Parathyroid adenoma (tissue), 2 donors: Measurements from ENCODE around the gene LHFPL6.

Experiments
- H2AFZ ChIP-seq: fragments of 300-600 bp; sonication (generic); one replicate; pipeline ENCODE4 v1.7.0; 2017; ENCODE audit warnings: antibody characterized with exemption, mild to moderate bottlenecking
- H3K27ac ChIP-seq: fragments of 300-600 bp; sonication (generic); one replicate; pipeline ENCODE4 v1.7.0; 2017
- H3K27me3 ChIP-seq: fragments of 300-600 bp; sonication (generic); one replicate; pipeline ENCODE4 v1.7.0; 2017; ENCODE audit warnings: low read length; ENCODE audit not compliant: control insufficient read depth, insufficient read depth
- H3K36me3 ChIP-seq: fragments of 300-600 bp; sonication (generic); one replicate; pipeline ENCODE4 v1.7.0; 2017; ENCODE audit warnings: low read length; ENCODE audit not compliant: control insufficient read depth, insufficient read depth
- H3K4me1 ChIP-seq: fragments of 300-600 bp; sonication (generic); one replicate; pipeline ENCODE4 v1.7.0; 2017; ENCODE audit warnings: control low read depth
- H3K4me2 ChIP-seq: fragments of 300-600 bp; sonication (generic); one replicate; pipeline ENCODE4 v1.7.0; 2017; ENCODE audit warnings: low read length
- H3K4me3 ChIP-seq: fragments of 300-600 bp; sonication (generic); one replicate; pipeline ENCODE4 v1.7.0; 2017; ENCODE audit warnings: low read depth, low read length
- H3K79me2 ChIP-seq: fragments of 300-600 bp; sonication (generic); one replicate; pipeline ENCODE4 v1.7.0; 2017; ENCODE audit warnings: control low read depth
- H3K9ac ChIP-seq: fragments of 300-600 bp; sonication (generic); one replicate; pipeline ENCODE4 v1.7.0; 2017; ENCODE audit warnings: mild to moderate bottlenecking
- H3K9me3 ChIP-seq: fragments of 300-600 bp; sonication (generic); one replicate; pipeline ENCODE4 v1.7.0; 2017; ENCODE audit warnings: low read length; ENCODE audit not compliant: control insufficient read depth
- TF ChIP-seq, protein P1 (sequence below): fragments of 300-600 bp; sonication (generic); IDR thresholded peaks from one replicate; pipeline ENCODE4 v1.7.0; 2017; ENCODE audit warnings: antibody characterized with exemption, mild to moderate bottlenecking
- donor health status: primary hyperparathyroidism.

LHFPL6 gene

DNA sequence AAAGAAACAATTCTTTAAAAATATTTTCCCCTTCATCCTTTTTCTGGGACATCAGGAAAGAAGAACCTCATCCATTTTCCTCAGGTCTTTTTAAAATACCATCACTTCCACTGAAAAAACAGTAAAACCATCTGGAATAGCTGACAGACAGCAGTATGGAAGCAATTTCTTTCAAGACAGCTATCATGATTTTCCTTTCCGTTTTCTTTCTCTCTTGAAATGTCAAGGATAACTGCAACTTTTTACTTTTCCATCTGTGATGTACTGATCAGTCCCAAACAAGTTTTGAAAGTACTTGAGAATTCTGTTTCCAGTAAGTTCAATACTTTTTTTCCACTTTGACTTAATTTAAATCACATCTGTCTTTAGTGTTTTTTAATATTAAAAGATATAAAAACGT is 211.2 kb downstream of the LHFPL6 start:
- Histone ChIP-seq H3K27me3 (no peaks in the 10 kb centered on the region), H2AFZ (no peak overlapping the region), H3K79me2 (no peaks in the 10 kb centered on the region), H3K27ac (no peak overlapping the region), H3K9ac (no peak overlapping the region), H3K4me1 (no peaks in the 10 kb centered on the region), H3K36me3 (no peaks in the 10 kb centered on the region), H3K4me3 (no peak overlapping the region), H3K9me3 (no peaks in the 10 kb centered on the region), H3K4me2 (no peak overlapping the region)
- TF ChIP-seq, protein P1, sequence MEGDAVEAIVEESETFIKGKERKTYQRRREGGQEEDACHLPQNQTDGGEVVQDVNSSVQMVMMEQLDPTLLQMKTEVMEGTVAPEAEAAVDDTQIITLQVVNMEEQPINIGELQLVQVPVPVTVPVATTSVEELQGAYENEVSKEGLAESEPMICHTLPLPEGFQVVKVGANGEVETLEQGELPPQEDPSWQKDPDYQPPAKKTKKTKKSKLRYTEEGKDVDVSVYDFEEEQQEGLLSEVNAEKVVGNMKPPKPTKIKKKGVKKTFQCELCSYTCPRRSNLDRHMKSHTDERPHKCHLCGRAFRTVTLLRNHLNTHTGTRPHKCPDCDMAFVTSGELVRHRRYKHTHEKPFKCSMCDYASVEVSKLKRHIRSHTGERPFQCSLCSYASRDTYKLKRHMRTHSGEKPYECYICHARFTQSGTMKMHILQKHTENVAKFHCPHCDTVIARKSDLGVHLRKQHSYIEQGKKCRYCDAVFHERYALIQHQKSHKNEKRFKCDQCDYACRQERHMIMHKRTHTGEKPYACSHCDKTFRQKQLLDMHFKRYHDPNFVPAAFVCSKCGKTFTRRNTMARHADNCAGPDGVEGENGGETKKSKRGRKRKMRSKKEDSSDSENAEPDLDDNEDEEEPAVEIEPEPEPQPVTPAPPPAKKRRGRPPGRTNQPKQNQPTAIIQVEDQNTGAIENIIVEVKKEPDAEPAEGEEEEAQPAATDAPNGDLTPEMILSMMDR, result no peak

DNA sequence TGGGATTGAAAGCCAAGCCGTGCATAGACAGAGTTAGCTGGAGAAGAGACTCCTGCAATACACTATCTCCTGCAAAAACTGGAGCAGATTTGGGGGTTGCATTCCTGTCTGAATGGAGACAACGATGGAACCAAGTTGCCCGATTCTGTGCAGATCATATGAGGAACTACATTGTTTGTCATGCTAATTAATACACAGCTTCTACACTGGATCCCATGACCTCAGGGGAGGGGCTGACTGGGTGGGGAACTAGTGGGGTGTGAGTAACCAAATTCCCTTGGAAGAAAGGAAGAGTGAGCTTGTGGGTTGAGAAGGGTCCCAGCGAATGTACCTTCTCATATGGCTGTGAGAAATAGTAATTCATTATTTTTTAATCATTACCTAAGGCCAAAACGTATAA is 214.0 kb downstream of the LHFPL6 start:
- no peak overlapping the region for H3K27ac ChIP-seq
- TF ChIP-seq, protein P1, result no peak
- no peaks in the 10 kb centered on the region for H3K9me3 ChIP-seq
- H2AFZ ChIP-seq, result no peak overlapping the region
- no peaks in the 10 kb centered on the region for H3K4me1 ChIP-seq
- H3K4me3 ChIP-seq, result no peak overlapping the region
- H3K36me3 ChIP-seq, result no peaks in the 10 kb centered on the region
- no peak overlapping the region for H3K4me2 ChIP-seq
- no peak overlapping the region for H3K9ac ChIP-seq
- H3K27me3 ChIP-seq, result no peaks in the 10 kb centered on the region
- H3K79me2 ChIP-seq, result no peaks in the 10 kb centered on the region

DNA sequence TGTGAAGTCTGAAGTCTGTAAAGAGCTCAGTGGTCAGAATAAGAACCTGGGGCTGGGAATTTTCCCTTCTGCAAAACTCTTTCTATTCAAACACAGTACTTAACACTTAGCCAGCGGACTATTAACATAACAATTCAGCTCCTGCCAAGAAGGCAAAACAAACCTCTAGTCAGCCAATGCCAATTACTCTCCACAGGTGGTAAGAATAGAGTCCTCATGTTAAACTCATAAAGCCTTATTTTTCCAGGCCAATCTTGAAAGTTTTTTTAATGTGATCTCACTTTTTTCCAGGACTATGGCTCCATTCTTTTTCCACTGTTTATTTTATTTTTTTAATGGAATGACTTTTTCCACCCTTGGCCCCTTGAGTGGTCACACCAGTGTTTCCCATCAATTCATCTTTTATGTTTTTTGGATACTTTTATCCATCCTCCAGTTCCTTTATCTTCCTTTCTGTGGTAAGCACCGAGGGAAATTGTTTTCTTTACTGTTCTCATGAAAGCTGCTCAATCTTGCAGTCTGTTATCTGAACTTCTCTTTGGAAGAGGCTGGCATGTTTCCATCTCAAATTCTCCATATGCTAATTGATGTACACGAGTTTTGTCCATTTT is 217.3 kb downstream of the LHFPL6 start:
- Histone ChIP-seq H3K4me2 (no peak overlapping the region), H3K27ac (no peak overlapping the region), H2AFZ (no peak overlapping the region), H3K79me2 (no peaks in the 10 kb centered on the region), H3K9ac (no peak overlapping the region), H3K36me3 (no peaks in the 10 kb centered on the region), H3K9me3 (no peaks in the 10 kb centered on the region), H3K4me3 (no peak overlapping the region), H3K27me3 (no peaks in the 10 kb centered on the region), H3K4me1 (no peaks in the 10 kb centered on the region)
- TF ChIP-seq, protein P1, result no peak

DNA sequence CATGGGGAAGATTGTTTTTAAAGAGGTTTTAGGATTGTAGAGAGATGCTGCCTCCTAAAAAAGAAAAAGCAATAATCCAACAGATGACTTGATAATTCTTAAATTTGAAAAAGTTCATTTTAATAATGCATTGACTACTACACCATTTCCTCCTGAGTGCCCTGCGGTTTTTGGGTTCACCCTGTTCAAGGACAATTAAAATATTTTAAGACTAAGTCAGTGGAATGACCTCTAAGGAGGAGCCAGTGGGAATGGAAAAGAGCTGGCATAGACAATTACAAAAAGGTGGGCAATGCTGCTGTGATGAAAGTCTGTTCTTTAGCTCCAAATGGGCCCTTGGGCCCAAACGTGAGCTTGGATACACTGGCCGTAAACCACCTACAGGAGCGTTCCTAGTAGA is 217.8 kb downstream of the LHFPL6 start:
- no peaks in the 10 kb centered on the region for H3K27me3 ChIP-seq
- H3K4me2 ChIP-seq, result no peak overlapping the region
- H3K9me3 ChIP-seq, result no peaks in the 10 kb centered on the region
- H2AFZ ChIP-seq, result no peak overlapping the region
- H3K36me3 ChIP-seq, result no peaks in the 10 kb centered on the region
- no peaks in the 10 kb centered on the region for H3K79me2 ChIP-seq
- H3K9ac ChIP-seq, result no peak overlapping the region
- H3K4me1 ChIP-seq, result no peaks in the 10 kb centered on the region
- no peak overlapping the region for H3K4me3 ChIP-seq
- TF ChIP-seq, protein P1, result no peak
- no peak overlapping the region for H3K27ac ChIP-seq

DNA sequence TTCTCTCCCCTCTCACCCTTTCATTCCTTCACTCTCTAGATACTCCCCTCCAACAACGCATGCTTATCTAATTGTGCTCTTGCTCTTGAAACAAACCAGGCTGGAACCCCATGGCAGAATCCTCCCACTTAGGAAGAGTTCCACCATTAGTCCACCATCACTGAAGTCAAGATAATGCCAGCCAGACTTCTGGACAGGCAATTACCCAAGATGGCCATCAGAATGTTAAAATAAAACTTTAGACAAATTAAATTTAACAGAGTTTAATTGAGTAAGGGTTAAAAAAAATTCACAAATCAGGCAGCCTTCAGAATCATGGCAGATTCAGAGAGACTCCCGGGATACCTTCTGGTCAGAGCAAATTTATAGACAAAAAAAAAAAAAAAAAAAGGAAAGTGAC is 221.5 kb downstream of the LHFPL6 start:
- no peak overlapping the region for H3K27ac ChIP-seq
- H2AFZ ChIP-seq, result no peak overlapping the region
- no peak overlapping the region for H3K9ac ChIP-seq
- H3K27me3 ChIP-seq, result no peaks in the 10 kb centered on the region
- no peaks in the 10 kb centered on the region for H3K9me3 ChIP-seq
- no peaks in the 10 kb centered on the region for H3K36me3 ChIP-seq
- H3K79me2 ChIP-seq, result no peaks in the 10 kb centered on the region
- peaks cover 3% of the 10 kb centered on the region for H3K4me1 ChIP-seq
- TF ChIP-seq, protein P1, result no peak
- no peak overlapping the region for H3K4me3 ChIP-seq
- no peak overlapping the region for H3K4me2 ChIP-seq
